GM19397 (cell line): ENCODE results near the gene ANKS3.

Experiments used
- ATAC-seq: cut with Tn5 transposase; IDR thresholded peaks from one replicate; pipeline ENCODE4 v1.9.1; 2021; ENCODE audit warnings: mild to moderate bottlenecking, moderate library complexity; ENCODE audit not compliant: unreplicated experiment

Gene ANKS3

DNA sequence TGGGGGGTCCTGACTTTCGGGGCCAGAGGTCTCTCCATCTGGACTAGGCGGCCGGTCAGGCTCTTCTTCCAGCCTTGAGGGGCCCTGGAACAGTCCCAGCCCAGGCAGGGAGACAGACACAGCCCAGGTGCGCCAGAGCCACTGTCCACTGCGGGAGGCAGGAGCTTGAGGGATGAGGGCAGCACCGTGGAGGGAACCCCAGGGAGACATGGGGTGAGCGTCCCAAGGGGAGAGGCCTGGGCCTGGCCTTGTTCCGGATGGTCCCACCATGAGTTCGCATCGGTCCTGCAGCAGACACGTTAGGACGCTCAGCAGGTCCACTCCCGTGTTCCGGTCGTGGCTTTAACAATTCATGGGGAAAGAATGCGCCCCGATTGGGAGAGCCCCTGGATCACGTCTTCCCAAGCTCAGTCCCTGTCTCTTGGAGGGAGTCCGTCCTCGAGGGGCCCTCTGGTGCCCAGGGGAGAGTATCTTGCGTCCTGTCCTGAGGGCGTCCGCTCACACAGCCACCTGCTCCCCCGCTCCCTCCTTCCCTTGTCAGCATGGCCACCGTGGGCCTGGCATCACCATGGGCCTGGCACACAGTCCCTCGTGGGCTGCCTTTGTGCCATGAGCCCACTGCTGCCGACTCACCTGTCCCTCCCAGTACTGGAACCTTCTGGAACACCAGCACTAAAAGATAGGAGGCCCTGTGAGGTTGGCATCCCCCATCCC, 47.4 kb downstream of the ANKS3 start:
- ATAC-seq, result no peak

DNA sequence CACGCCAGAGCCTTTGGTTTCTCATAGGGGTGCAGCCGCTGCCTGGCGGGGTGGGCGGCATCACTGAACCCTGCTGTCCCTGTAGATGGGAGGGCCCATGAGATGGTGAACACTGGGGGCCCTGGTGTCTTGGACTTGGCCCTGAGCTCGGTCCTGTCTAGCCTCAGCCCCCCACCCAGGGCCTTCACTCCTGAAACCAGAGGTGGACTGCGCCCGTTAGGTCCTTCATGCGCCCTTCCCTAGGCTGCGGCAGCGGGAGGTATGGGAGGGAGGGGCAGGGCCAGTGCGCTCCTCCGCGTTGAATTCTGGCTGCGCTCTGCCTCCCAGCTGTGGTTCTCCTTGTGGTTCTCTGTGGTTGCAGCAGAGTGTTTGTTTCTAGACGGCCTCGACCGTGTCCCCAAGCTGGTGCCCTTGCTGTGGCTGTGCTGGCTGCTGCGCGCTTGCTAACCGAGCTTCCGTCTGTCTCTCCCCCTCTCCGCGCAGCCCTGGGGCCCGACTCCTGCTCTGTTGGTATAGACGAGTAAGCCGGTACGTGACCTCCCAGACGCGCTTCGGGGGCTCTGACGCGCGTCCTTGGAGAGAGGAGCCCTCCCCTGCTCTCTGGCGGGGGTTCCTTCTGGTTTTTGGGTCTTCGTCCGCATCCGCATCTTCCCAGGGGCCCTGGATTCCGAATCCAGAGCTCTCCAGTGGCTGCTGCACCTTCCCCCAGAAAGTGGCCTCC, 48.1 kb downstream of the ANKS3 start:
- no peak for ATAC-seq

DNA sequence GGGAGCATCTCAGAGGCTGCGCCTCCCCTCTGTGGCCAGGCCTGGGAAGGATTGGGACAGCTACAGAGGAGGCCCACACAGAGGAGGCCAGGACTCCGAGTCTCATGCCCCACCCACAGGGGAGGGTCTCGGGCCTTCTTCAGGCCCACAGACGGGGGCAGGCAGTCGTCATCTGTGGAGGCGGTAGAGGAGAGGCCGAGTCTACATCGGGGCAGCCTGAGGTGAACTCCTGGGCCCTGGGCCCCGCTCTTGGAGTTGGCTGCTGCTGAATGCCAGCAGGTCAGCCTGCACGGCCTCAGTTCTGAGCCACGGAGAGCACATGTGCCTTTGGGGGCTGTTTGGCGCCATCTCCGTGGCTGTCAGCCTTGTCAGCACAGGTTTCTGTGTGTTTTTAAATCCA, 48.8 kb downstream of the ANKS3 start:
- ATAC-seq, result no peak

DNA sequence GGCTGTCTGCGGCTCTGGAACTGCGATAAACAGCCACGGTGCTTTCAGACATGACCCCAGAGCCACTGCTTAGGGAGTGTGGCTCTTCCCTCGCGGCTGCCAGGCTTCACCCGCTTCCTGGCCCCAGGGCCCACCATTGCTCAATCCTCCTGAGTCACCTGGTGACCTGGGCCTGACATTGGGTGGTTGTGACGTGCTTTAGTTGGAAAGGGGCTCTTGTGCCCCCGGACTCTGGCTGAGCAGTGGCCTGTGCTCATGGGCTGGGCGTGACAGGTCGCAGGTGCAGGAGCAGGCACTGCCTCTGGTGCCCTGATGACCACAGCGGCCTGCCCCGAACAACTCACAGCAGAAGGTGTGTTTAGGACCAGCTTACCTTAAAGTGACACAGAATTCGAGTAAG, 49.3 kb downstream of the ANKS3 start:
- ATAC-seq, result no peak

DNA sequence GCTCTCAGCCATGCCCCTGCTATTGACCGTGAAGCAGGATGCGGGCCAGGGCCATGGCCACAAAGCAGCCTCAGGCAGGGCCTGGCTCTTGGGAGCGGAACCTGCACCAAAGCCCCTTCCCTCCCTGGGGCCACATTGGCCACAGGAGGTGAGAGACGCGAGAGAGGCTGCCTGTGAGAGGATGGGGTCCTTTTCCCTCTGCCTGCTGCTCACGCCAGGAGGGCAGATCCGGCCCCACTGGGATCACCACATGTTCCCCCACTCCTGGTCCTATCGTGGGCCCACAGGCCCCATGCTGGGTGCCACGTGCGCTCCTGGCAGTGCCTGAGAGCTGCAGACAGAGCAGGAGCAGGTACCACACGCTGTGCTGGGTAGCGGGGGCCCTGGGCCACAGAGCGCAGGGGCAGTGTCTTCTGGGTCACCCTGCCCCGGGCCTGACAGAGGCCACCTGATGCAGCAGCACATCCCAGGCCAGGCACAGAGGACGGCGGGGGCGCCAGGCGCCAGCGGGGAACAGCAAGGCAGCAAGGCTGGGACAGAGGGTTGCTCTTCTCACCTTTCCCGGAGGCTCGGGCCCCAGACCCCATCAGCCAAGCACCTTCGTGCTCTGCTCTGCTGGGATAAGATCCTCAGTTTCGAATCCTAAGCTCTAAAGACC, 49.9 kb downstream of the ANKS3 start:
- ATAC-seq, result no peak

DNA sequence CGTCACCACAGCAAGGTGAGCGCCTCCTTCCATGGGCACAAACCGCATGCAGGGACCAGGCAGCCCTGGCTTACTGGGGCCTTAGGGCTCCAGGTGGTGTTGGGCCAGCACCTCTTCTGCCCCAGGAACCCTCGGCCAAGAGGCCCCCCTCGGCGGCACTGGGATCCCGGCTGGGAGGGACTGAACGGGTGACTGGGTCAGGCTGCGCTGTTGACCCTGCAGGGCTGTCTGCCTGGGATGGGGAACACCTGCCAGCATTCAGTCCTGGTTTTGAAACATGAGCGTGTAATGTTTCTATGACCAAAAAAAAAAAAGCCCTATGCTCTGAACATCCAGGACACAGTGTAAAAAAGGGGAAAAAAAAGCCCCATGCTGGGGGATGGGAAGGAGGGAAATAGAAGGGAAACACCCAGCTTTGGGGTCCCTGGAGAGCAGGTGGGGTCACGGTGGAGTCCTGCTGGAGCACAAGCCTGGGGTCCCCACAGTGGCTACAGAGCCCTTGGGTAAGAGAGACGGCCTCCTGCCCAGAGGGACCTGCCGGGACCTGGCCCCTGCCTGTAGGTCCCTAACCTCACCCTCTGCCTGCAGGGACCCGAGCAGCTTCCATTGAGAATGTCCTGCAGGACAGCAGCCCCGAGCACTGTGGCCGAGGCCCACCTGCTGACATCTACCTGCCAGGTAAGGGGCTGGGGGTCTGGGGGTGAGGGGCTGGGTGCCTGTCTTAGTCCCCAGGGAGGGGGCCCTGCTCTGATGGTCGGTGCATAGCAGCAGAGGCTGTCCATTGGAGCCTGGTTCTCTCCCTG, 50.6 kb downstream of the ANKS3 start:
- ATAC-seq, result no peak

DNA sequence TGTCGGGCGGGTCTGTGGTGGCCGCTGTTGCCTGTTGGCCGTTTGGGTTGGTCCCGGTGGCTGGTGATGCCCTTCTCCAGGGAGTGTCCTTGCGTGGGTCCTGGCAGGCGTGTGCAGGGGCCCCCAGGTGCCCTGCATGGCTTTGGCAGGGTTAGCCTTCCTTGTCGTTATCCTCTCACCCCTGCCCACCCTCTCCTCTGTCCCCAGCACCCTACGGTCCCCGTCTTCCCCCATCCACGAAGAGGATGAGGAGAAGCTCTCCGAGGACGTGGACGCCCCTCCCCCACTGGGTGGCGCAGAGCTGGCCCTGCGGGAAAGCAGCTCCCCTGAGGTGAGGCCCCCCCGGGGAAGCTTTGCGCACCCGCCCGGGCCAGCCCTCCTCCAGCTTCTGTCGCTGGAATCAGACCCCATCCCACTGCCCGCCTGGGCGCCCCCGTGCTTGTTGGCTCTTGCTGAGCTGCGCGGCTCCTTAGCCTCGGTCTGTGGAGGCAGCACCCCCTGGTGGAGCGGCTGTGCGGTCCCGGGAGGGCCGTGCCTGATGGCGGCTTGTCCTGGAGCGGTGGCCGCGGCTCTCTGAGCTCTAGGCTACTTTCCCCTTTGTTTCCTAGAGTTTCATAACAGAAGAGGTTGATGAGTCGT, 51.3 kb downstream of the ANKS3 start:
- no peak for ATAC-seq

DNA sequence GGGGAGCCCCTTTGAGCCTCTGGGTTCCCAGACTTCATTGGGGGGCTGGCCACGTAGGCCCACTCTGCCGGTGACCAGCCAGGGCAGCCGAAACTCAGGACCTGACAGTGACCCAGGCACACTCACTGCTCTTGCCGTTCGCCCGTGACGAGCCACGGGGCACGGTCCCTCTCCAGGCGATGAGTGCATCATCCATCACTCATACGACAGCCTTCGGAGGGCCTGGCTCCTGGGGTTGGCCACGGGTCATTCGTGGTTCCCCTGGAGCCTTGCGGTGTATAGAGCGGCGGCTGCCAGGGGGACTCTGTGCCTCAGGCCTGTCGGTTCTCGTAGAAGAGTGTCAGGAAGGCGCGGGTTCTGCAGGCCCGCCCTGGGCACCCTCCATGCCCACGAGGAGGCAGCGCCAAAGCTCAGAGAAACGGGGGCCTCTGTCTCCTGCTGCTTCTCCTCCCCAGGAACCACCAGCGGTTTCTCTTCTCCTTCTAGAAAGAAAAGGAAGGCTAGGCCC, 51.9 kb downstream of the ANKS3 start:
- no peak for ATAC-seq

DNA sequence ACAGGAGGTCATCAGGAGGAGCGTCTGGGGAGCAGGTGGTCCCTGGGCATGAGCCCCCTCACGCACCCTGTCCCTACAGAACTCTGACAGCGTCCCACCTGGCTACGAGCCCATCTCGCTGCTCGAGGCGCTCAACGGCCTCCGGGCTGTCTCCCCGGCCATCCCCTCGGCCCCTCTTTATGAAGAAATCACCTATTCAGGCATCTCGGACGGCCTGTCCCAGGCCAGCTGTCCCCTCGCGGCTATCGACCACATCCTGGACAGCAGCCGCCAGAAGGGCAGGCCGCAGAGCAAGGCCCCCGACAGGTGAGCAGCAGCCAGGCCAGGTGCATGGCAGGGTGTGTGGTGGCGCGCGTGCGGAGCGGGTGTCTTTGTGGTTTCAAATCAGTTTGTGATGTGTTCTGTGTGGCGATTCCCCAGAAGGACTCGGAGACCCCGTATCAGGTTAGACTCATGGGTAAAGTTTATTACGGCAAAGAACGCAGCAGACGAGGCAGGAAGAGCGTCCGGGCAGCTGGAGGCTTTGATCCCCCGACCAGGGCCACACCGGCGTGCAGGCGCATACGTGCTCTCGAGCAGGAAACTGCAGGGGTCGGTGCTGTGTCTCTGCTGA, 52.5 kb downstream of the ANKS3 start:
- no peak for ATAC-seq

DNA sequence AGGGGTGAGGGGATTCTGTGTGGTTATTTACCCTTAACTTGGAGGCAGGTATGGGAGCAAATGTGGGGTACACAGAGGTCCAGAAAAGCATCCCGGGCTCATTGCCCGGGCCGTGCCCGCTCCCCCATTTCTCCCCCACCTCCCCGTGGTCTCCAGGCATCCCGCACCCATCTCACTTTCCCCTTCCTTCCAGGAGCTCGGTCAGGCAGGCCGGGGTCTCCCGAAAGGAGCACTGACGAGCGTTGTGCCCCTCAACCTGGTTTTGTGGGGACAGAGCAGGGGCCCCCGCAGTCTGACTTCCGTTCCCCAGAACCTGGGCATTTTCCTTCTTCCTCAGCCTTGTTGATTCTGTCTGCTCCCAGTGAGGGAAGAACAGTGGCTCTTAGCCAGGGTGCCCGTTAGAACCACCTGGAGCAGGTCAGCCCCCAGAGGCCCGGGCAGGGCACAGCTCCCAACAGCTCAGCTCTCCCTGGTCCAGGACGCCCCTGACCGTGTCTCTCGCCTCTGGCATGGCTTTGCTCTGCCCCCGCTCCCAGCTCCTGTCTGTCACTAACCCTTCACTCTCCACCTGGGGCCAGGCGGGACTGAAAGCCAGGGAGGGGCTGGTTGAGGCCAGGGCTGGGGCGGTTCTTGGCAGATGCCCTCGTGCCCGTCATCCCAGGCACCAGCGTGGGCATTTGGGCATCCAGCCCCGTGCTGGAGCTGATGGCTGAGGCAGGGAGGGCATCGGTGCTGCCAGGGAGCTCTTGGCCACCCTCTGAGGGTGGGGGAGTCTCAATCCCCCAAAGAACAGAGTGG, 53.2 kb downstream of the ANKS3 start:
- ATAC-seq, result no peak

DNA sequence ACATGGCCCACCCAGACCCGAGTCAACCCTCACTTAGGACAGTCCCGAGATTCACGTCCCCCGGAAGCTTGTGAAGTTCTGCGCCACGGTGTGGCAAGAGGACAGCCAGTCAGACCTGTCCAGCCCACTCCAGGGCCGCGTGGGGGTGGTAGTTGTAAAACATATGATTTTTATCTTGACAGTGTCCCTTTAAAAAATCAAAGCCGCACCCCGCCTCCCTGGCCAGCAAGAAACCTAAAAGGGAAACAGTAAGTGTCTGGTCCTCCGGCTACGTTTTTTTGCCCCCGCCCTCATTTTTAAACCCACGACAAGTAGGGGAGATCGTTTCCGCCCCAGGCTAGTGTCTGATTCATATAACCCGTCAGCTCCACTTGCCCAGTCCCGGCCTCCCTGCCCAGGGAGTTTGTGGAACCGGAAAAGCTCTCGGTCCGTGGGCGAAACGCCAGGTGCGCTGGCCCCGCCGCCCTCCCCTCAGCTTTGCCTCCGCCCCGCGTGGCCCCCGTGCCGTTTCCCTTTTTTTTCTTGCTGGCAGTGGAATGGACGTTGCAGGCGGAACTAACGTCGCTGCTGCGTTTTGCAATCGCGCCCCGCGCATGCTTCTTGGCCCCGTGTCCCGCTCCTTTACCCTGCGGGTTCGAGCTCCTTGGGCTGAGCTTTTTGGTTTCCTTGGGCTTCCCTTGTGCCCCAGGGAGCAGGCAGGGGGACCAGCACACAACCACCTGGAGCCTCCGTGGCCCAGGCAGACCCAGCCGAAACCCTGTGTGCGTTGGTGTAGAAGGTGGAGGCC, 54.0 kb downstream of the ANKS3 start:
- no peak for ATAC-seq

DNA sequence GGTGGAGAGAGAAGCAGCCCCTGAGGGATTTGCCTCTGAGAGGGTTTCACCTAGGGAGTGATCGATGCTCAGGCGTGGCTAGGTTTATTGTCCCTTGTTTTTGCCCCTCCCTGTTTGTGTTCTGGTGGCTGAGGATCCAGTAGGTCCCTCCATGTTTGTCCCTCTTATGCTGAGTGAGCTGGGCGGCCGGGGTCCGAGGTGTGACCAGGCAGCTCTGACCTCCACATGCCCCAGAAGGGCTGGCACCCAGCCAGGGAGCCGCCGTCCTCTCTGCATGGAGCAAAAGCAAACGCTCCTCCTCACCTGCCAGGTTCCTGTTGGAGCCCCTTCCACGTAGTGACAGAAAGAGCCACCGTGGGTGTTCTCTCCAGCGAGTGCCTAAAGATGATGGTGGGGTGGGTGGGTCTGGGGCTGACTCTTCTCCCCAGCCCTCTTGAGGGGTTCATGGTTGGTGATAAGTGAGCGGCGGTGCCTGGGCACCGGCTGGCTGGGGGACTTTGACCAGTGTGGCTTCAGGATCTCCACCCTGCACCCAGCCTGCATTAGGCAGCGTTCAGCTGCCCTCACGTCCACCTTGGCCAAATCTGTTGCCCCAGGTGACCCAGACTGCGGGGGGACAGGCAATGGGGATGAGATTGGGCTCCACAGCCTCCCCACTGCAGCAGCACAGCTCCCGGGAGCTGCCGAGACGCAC, 54.8 kb downstream of the ANKS3 start:
- no peak for ATAC-seq

DNA sequence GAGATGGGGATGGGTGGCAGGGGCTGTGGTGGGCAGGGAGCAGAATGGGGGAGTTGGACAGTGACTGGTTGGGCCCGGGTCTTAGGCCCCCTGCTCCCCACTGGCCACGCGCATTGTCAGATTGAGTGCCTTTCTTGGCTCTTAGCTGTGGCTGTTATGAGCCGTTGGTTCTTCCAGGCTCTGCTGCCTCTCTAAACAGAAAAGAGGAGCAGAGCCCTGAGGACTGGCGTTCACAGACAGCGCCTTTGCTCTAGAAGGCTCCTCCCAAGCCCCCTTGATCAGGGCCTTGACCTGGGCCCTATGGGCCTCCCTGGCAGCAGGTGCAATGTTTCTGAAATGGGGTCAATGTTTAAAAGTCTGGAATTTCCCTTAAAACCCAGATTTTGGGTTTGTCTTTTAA, 55.5 kb downstream of the ANKS3 start:
- ATAC-seq, result no peak

DNA sequence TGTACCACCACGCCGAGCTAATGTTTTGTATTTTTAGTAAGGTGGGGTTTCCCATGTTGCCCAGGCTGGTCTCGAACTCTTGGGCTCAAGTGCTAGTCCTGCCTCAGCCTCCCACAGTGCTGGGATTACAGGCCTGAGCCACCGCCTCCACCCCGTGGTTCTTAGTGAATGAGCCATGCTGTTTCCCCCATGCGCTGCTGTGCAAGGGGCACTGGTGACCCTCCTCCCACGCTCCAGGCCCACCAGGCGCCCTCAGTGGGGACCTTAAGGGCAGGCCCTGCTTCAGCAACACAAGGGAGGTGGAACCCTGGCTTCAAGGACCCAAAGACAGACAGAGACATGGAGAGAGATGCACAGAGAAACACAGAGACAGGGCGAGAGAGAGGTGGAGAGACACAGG, 56.1 kb downstream of the ANKS3 start:
- ATAC-seq, result no peak

DNA sequence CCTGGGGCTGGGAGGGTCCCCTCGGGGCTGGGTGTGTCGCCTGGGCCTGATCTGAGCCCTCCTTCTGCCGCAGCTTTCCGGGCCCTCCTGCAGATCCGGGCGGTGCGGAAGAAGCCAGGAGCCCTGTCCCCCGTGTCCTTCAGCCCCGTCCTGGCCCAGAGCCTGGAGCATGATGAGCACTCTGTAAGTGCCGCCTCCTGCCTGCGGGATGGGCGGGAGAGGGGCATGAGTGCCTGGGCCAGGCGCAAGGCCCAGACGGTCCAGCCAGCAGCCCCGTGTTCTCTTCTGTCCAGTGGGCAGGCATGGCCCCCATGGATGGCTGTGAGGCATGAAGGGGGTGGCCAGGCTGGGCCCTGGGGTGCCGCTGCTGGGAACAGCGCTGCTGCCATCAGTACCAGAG, 56.7 kb downstream of the ANKS3 start:
- no peak for ATAC-seq

DNA sequence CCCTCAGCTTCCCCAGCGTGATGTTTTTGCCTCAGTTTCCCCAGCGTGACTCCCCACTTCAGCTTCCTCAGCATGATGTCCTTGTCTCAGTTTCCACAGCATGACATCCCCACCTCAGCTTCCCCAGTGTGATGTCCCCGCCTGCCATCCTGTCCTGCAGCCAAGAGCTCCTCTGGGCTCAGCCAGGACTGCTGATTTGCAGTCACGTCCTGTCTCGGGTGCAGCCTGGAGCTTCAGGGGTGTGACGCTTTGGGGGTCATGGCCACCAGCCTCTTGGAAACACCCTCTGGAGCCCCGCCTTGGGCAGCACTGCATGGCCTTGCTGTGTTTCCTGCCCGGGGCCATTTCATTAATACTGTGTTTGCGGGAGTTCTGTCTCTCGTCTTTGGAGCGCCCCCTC, 57.2 kb downstream of the ANKS3 start:
- no peak for ATAC-seq

DNA sequence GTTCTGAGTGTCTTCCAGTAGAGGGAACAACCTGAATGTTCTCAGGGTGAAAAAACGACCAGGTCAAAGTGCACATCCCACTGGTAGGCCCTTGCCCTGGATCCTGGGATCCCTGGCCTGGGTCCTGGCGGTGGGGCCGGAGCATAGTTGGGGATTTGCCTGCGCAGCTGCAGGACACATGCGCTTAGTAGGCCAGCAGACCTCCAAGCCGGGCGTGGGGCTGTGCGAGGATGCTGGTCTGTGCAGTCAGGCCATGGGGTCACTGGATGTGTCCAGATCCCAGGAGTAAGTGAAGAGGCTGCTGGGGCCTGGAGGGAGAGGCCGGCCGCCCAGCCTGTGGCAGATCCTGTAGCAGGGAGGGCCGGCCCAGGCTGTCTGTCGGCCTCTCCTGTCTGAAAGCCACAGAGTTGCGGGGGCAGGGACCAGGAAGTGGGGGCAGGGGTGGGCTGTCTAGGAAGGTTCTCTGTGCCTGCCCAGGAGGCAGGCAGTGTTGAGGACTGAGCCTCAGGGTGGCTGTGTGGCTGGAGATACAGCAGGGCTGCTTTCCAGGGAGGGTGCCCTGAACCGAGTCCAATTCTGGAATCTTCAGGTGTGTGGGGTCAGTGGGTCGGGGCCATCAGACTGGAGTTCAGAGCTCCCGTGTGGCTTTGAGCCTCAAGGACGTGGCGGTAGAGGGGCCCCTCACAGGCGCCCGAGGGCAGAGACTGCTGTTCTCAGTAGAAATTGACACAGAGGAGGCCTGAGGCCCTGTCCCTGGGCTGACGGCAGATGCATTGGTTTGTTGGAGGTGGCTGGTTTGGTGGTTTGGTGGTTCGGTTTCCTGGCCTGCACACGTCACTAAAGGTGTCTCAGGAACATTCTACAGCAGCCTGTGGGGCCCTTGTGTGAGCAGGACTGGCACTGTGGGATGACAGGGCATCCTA, 57.9 kb downstream of the ANKS3 start:
- ATAC-seq, result no peak
